K562 (cell line): ENCODE data around the gene OR2V2.

Experiments
- EP400 ChIP-seq: fragments of 450-650 bp; IDR thresholded peaks from 2 replicates; pipeline ENCODE4 v1.6.1; 2017; ENCODE audit warnings: antibody characterized with exemption, mild to moderate bottlenecking, moderate library complexity
- EZH2 ChIP-seq: IDR thresholded peaks from 2 replicates; pipeline ENCODE4 v1.6.1; 2012; ENCODE audit warnings: low read depth, mild to moderate bottlenecking, inconsistent platforms, low read length, borderline replicate concordance
- LARP7 ChIP-seq: fragments of 450-650 bp; IDR thresholded peaks from 2 replicates; pipeline ENCODE4 v1.6.1; 2016
- RFX5 ChIP-seq: IDR thresholded peaks from 2 replicates; pipeline ENCODE4 v1.6.1; 2011; ENCODE audit warnings: low read depth, mild to moderate bottlenecking, improper control_type of control experiment, low read length
- SIN3B ChIP-seq: fragments of 450-650 bp; IDR thresholded peaks from 2 replicates; pipeline ENCODE4 v1.6.1; 2017; ENCODE audit warnings: low read depth, mild to moderate bottlenecking, moderate library complexity
- TAF9B ChIP-seq: fragments of 450-650 bp; IDR thresholded peaks from 2 replicates; pipeline ENCODE4 v1.6.1; 2018; ENCODE audit warnings: mild to moderate bottlenecking; ENCODE audit not compliant: partially characterized antibody
- ZBED1 ChIP-seq: IDR thresholded peaks from 2 replicates; pipeline ENCODE4 v1.6.1; 2014
- ZNF133 ChIP-seq: fragments of 250-450 bp; sonication (Bioruptor Pico); IDR thresholded peaks from 2 replicates; pipeline ENCODE4 v1.4.0; 2020; ENCODE audit warnings: mild to moderate bottlenecking
- TF ChIP-seq, protein P1 (sequence below), 3 experiments: IDR thresholded peaks in 2 of 3; conservative IDR thresholded peaks in 1 of 3; 2 replicates each; pipeline ENCODE4 v1.5.1; 2011 to 2012; ENCODE audit warnings: low read length in 3 of 3, mild to moderate bottlenecking in 3 of 3, control low read depth in 2 of 3, improper control_type of control experiment in 1 of 3, inconsistent platforms in 1 of 3, low read depth in 1 of 3, mixed read lengths in 1 of 3, moderate library complexity in 1 of 3; ENCODE audit not compliant: insufficient read depth in 2 of 3
- TF ChIP-seq, protein P2 (sequence below): fragments of 250-450 bp; sonication (Bioruptor Pico); IDR thresholded peaks from 2 replicates; pipeline ENCODE4 v1.4.0; 2020; ENCODE audit warnings: mild to moderate bottlenecking, moderate library complexity, borderline replicate concordance
- TF ChIP-seq, protein P3 (sequence below): sonication (generic); formaldehyde crosslinking; IDR thresholded peaks from 2 replicates; pipeline ENCODE4 v1.9.0; 2022; ENCODE audit warnings: mild to moderate bottlenecking, missing genetic modification reagents

DNA sequence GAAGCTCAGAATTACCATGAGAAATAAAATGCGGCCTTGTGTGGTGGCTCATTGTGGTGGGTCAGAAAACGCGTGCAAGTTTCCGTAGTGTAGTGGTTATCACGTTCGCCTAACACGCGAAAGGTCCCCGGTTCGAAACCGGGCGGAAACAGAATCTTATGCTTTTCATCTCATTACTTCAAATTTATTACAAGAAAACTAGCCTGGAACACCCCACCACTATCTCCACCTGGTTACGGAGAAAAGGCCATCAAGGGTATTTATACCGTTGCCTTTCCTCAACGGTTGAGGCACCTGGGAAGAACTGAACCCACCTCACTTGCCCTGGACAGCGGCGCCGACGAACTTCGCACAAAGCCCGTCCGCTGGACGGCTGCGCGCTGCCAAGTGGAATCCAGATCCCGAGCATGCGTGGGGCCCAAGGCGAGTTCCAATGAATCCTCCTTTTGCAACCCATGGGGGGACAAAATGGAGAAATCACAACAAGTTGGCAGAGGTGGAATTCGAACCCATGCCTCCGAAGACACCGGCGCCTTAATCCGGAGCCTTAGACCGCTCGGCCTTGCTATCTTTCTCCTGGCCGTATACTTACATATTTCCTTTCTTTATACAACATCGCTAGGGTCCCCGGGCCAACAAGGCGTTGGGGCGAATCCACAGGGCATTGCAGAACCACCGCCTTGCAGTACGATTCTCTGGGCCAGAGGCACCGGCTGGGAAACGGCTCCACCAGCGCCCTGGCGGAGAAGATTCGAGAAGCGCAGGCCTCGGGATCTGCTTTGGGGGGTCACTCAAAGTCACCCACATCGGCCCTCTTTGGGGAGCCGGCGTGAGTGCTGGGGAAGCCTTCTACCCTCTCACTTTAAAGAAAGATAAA, 16.9 kb downstream of the OR2V2 start:
- no peak for TF ChIP-seq SIN3B
- no peak for TF ChIP-seq ZBED1
- TF ChIP-seq RFX5 = no peak
- TF ChIP-seq, protein P1, sequence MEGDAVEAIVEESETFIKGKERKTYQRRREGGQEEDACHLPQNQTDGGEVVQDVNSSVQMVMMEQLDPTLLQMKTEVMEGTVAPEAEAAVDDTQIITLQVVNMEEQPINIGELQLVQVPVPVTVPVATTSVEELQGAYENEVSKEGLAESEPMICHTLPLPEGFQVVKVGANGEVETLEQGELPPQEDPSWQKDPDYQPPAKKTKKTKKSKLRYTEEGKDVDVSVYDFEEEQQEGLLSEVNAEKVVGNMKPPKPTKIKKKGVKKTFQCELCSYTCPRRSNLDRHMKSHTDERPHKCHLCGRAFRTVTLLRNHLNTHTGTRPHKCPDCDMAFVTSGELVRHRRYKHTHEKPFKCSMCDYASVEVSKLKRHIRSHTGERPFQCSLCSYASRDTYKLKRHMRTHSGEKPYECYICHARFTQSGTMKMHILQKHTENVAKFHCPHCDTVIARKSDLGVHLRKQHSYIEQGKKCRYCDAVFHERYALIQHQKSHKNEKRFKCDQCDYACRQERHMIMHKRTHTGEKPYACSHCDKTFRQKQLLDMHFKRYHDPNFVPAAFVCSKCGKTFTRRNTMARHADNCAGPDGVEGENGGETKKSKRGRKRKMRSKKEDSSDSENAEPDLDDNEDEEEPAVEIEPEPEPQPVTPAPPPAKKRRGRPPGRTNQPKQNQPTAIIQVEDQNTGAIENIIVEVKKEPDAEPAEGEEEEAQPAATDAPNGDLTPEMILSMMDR (IDR thresholded peaks at IDR 0.05 in 2 of 3, conservative IDR thresholded peaks at IDR 0.05 in 1 of 3; ENCODE audit: insufficient read depth in 2 of 3, low read depth in 1 of 3, low read length in 3 of 3) = no peak
- TF ChIP-seq TAF9B = no peak
- TF ChIP-seq, protein P2, sequence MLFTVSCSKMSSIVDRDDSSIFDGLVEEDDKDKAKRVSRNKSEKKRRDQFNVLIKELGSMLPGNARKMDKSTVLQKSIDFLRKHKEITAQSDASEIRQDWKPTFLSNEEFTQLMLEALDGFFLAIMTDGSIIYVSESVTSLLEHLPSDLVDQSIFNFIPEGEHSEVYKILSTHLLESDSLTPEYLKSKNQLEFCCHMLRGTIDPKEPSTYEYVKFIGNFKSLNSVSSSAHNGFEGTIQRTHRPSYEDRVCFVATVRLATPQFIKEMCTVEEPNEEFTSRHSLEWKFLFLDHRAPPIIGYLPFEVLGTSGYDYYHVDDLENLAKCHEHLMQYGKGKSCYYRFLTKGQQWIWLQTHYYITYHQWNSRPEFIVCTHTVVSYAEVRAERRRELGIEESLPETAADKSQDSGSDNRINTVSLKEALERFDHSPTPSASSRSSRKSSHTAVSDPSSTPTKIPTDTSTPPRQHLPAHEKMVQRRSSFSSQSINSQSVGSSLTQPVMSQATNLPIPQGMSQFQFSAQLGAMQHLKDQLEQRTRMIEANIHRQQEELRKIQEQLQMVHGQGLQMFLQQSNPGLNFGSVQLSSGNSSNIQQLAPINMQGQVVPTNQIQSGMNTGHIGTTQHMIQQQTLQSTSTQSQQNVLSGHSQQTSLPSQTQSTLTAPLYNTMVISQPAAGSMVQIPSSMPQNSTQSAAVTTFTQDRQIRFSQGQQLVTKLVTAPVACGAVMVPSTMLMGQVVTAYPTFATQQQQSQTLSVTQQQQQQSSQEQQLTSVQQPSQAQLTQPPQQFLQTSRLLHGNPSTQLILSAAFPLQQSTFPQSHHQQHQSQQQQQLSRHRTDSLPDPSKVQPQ (CRISPR knock-in tag) = no peak
- TF ChIP-seq, protein P3, sequence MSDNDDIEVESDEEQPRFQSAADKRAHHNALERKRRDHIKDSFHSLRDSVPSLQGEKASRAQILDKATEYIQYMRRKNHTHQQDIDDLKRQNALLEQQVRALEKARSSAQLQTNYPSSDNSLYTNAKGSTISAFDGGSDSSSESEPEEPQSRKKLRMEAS (CRISPR knock-in tag) = no peak
- TF ChIP-seq EP400 = no peak
- TF ChIP-seq LARP7 = no peak
- no peak for TF ChIP-seq ZNF133 (CRISPR knock-in tag)
- no peak for TF ChIP-seq EZH2
